ENCODE measurements around the gene SEC31B. TPM values are rescaled to one million over a fixed set of nuclear protein-coding genes. Genes with fewer than 3 reads are reported as not detected.

Gene SEC31B
- polyA plus RNA-seq, 1 donor from 2014 or later, result 17.1 TPM

DNA sequence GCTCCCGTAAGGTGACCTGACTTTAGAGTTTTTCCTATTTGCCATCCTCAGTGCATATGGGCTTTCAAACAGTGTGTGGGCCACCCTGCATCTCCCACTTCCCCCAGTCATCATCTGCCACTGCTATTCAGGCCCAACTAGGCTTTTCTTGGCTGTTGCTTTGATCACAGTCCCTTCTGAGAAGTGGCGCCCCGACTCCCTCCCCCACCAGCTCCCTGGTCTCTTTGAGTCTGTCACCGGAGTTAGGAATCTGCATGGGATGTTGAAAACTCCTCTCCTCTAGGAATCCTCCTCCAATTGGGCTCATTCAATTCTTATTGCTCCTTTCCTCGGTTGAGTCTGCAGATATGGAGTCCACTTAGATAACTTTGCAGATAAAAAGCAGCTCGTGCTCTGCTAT is 48.2 kb upstream of the SEC31B start:
- H3K36me3 ChIP-seq (ENCODE audit: insufficient read depth, low read length), result no peaks in the 10 kb centered on the region
- H4K20me1 ChIP-seq (ENCODE audit: insufficient read depth), result no peaks in the 10 kb centered on the region
- no peaks in the 10 kb centered on the region for H3K9me3 ChIP-seq (ENCODE audit: low read length)
- no peak overlapping the region for H3K9ac ChIP-seq (ENCODE audit: low read length)
- H3K4me3 ChIP-seq (ENCODE audit: low read length), result no peak overlapping the region
- H3K79me2 ChIP-seq (replicated peaks; ENCODE audit: insufficient read depth, low read length), result no peaks in the 10 kb centered on the region
- H3K27me3 ChIP-seq (ENCODE audit: insufficient read depth, low read depth, low read length), result peaks cover 15% of the 10 kb centered on the region
- H3K27ac ChIP-seq (ENCODE audit: low read length), result no peak overlapping the region
- no peak overlapping the region for H3K4me2 ChIP-seq (ENCODE audit: low read length)
- H2AFZ ChIP-seq (ENCODE audit: low read depth, low read length), result no peak overlapping the region
- no peaks in the 10 kb centered on the region for H3F3A ChIP-seq (ENCODE audit: insufficient read depth, low read length, poor library complexity, severe bottlenecking)
- no peaks in the 10 kb centered on the region for H3K9me2 ChIP-seq (ENCODE audit: insufficient read depth, low read length)
- no peak for TF ChIP-seq EP300 (conservative IDR thresholded peaks at IDR 0.05; ENCODE audit: poor library complexity, severe bottlenecking)
- TF ChIP-seq RAD21 (conservative IDR thresholded peaks at IDR 0.05), result no peak
- TF ChIP-seq, protein P1, sequence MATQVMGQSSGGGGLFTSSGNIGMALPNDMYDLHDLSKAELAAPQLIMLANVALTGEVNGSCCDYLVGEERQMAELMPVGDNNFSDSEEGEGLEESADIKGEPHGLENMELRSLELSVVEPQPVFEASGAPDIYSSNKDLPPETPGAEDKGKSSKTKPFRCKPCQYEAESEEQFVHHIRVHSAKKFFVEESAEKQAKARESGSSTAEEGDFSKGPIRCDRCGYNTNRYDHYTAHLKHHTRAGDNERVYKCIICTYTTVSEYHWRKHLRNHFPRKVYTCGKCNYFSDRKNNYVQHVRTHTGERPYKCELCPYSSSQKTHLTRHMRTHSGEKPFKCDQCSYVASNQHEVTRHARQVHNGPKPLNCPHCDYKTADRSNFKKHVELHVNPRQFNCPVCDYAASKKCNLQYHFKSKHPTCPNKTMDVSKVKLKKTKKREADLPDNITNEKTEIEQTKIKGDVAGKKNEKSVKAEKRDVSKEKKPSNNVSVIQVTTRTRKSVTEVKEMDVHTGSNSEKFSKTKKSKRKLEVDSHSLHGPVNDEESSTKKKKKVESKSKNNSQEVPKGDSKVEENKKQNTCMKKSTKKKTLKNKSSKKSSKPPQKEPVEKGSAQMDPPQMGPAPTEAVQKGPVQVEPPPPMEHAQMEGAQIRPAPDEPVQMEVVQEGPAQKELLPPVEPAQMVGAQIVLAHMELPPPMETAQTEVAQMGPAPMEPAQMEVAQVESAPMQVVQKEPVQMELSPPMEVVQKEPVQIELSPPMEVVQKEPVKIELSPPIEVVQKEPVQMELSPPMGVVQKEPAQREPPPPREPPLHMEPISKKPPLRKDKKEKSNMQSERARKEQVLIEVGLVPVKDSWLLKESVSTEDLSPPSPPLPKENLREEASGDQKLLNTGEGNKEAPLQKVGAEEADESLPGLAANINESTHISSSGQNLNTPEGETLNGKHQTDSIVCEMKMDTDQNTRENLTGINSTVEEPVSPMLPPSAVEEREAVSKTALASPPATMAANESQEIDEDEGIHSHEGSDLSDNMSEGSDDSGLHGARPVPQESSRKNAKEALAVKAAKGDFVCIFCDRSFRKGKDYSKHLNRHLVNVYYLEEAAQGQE (IDR thresholded peaks at IDR 0.05; ENCODE audit: borderline replicate concordance), result no peak
- TF ChIP-seq POLR2AphosphoS5 (IDR thresholded peaks at IDR 0.05), result no peak
- TF ChIP-seq MXI1 (conservative IDR thresholded peaks at IDR 0.05; ENCODE audit: poor library complexity, severe bottlenecking), result no peak
- no peak for TF ChIP-seq EZH2 (IDR thresholded peaks at IDR 0.05; ENCODE audit: borderline replicate concordance, insufficient read depth, low read length, poor library complexity, severe bottlenecking)
- TF ChIP-seq, protein P2, sequence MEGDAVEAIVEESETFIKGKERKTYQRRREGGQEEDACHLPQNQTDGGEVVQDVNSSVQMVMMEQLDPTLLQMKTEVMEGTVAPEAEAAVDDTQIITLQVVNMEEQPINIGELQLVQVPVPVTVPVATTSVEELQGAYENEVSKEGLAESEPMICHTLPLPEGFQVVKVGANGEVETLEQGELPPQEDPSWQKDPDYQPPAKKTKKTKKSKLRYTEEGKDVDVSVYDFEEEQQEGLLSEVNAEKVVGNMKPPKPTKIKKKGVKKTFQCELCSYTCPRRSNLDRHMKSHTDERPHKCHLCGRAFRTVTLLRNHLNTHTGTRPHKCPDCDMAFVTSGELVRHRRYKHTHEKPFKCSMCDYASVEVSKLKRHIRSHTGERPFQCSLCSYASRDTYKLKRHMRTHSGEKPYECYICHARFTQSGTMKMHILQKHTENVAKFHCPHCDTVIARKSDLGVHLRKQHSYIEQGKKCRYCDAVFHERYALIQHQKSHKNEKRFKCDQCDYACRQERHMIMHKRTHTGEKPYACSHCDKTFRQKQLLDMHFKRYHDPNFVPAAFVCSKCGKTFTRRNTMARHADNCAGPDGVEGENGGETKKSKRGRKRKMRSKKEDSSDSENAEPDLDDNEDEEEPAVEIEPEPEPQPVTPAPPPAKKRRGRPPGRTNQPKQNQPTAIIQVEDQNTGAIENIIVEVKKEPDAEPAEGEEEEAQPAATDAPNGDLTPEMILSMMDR (IDR thresholded peaks at IDR 0.05; ENCODE audit: poor library complexity, severe bottlenecking), result no peak
- TF ChIP-seq SMC3 (conservative IDR thresholded peaks at IDR 0.05; ENCODE audit: poor library complexity), result no peak
- no peak for TF ChIP-seq TAF1 (IDR thresholded peaks at IDR 0.05; ENCODE audit: low read depth)

DNA sequence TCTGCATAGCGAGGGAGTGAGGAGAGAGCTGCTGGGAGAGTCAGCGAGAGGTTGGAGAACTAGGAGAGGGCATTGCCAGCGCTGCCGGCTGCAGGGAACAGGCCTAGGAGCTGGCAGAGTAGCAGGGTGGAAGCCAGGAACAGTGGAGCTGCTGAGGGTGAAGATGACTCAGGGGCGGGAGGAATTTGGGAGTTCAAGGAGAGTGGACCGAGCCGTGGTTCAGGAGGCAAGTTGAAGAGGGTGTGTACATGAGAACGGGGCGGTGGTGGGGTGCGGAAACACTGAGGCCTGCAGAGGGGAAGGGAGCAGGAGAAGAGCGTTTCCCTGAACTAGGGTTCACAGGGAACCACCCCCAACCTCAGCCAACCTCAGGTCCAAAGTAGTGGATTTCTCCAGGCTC is 47.6 kb upstream of the SEC31B start:
- H3K9me3 ChIP-seq (ENCODE audit: low read length), result no peaks in the 10 kb centered on the region
- peaks cover 15% of the 10 kb centered on the region for H3K27me3 ChIP-seq (ENCODE audit: insufficient read depth, low read depth, low read length)
- no peaks in the 10 kb centered on the region for H3K36me3 ChIP-seq (ENCODE audit: insufficient read depth, low read length)
- H3K9ac ChIP-seq (ENCODE audit: low read length), result no peak overlapping the region
- no peak overlapping the region for H3K27ac ChIP-seq (ENCODE audit: low read length)
- no peaks in the 10 kb centered on the region for H3K79me2 ChIP-seq (replicated peaks; ENCODE audit: insufficient read depth, low read length)
- TF ChIP-seq POLR2AphosphoS5 (IDR thresholded peaks at IDR 0.05), result no peak
- no peak for TF ChIP-seq TAF1 (IDR thresholded peaks at IDR 0.05; ENCODE audit: low read depth)
- TF ChIP-seq EP300 (conservative IDR thresholded peaks at IDR 0.05; ENCODE audit: poor library complexity, severe bottlenecking), result no peak
- H3K9me2 ChIP-seq (ENCODE audit: insufficient read depth, low read length), result no peaks in the 10 kb centered on the region
- no peak overlapping the region for H2AFZ ChIP-seq (ENCODE audit: low read depth, low read length)
- H3K4me3 ChIP-seq (ENCODE audit: low read length), result no peak overlapping the region
- no peaks in the 10 kb centered on the region for H4K20me1 ChIP-seq (ENCODE audit: insufficient read depth)
- no peak overlapping the region for H3K4me2 ChIP-seq (ENCODE audit: low read length)
- H3F3A ChIP-seq (ENCODE audit: insufficient read depth, low read length, poor library complexity, severe bottlenecking), result no peaks in the 10 kb centered on the region

DNA sequence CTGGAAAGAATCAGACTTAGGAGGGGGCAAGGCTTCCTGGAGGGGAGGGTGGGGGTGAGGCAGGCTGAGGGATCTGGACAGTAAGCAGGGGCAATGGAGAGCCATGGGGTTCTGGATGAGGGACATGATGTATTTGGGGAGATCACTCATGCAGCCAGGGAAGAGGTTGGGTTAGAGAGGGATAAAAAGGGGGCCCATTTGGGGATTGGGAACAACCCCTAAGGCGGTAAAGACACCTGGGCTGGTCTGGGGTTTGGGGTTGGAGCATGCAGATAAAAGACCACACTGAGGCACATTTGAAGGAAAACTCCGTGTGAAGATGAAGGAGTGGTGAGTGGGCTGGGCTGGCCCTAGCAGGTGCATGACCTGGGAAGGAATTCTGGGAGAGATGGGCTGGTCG is 46.9 kb upstream of the SEC31B start:
- Histone ChIP-seq H3K79me2 (replicated peaks; ENCODE audit: insufficient read depth, low read length) (no peaks in the 10 kb centered on the region), H2AFZ (ENCODE audit: low read depth, low read length) (no peak overlapping the region), H3K36me3 (ENCODE audit: insufficient read depth, low read length) (no peaks in the 10 kb centered on the region), H3K4me2 (ENCODE audit: low read length) (no peak overlapping the region), H3K9me2 (ENCODE audit: insufficient read depth, low read length) (no peaks in the 10 kb centered on the region), H4K20me1 (ENCODE audit: insufficient read depth) (no peaks in the 10 kb centered on the region), H3K4me3 (ENCODE audit: low read length) (no peak overlapping the region), H3K9me3 (ENCODE audit: low read length) (no peaks in the 10 kb centered on the region), H3K27ac (ENCODE audit: low read length) (no peak overlapping the region), H3K9ac (ENCODE audit: low read length) (no peak overlapping the region), H3F3A (ENCODE audit: insufficient read depth, low read length, poor library complexity, severe bottlenecking) (no peaks in the 10 kb centered on the region), H3K27me3 (ENCODE audit: insufficient read depth, low read depth, low read length) (peaks cover 15% of the 10 kb centered on the region)
- TF ChIP-seq, protein P2 (IDR thresholded peaks at IDR 0.05; ENCODE audit: poor library complexity, severe bottlenecking), result no peak
- TF ChIP-seq EZH2 (IDR thresholded peaks at IDR 0.05; ENCODE audit: borderline replicate concordance, insufficient read depth, low read length, poor library complexity, severe bottlenecking) (no peak), EP300 (conservative IDR thresholded peaks at IDR 0.05; ENCODE audit: poor library complexity, severe bottlenecking) (no peak), TAF1 (IDR thresholded peaks at IDR 0.05; ENCODE audit: low read depth) (no peak), RAD21 (conservative IDR thresholded peaks at IDR 0.05) (no peak), SMC3 (conservative IDR thresholded peaks at IDR 0.05; ENCODE audit: poor library complexity) (no peak), MXI1 (conservative IDR thresholded peaks at IDR 0.05; ENCODE audit: poor library complexity, severe bottlenecking) (no peak), POLR2AphosphoS5 (IDR thresholded peaks at IDR 0.05) (no peak)
- TF ChIP-seq, protein P1 (IDR thresholded peaks at IDR 0.05; ENCODE audit: borderline replicate concordance), result no peak
